Prostate gland (tissue), 2 donors: Measurements from ENCODE around the gene HECW1.

Source experiments
- CTCF ChIP-seq, 4 experiments: fragments of 200-600 bp in 2 of 4; fragments of 450-650 bp in 2 of 4; sonication (generic) in 2 of 4; IDR thresholded peaks; 1 replicate in 3 of 4; 2 replicates in 1 of 4; pipeline ENCODE4 v1.5.1; 2016 to 2019; ENCODE audit warnings: antibody characterized with exemption in 4 of 4, mild to moderate bottlenecking in 2 of 4, moderate library complexity in 2 of 4
- POLR2A ChIP-seq: fragments of 450-650 bp; IDR thresholded peaks from one replicate; pipeline ENCODE4 v1.6.1; 2016; ENCODE audit warnings: antibody characterized with exemption, mild to moderate bottlenecking
- POLR2AphosphoS5 ChIP-seq: sonication (generic); formaldehyde crosslinking; IDR thresholded peaks from one replicate; pipeline ENCODE4 v1.6.1; 2017; ENCODE audit warnings: antibody characterized with exemption

DNA sequence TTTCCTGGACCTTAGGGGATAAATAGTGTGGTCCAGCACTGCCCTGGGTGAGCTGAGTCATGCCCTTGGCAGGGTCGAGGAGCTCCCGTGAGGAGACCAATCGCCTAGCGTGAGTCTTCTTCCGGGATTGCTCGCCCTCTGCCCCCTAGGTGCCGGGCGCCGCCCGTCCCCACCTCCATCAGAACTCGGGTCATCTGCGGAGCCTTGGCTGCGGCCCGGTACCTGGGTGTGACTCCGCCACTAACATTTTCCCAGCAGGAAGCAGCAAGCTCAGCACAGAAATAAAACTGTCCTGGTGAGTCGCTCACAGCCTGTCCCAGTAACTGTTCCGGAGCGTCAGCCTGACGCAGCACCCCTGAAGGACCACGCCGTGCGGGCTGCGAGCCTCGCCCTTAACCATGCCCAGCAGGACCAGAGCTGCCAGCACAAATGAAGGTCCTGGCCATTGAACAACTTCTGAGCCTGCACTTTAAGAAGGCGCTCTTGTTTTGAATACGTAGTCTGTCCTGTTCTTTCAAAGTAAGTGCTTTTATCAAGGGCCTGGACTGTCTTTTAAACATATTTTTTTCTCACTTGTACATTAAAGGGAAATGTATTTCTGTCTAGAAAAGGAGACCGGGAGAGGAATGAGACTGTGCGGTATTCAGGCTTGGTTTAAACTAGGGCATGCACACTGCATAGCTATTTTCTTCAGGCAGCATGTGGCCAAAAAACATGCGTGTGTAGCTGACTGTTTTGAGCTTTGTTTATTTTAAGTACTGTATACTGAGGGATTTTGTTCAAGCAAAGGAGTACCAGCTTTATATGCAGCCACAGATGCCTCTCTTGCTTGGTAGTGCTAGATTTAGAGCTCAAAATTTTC, 136.7 kb downstream of the HECW1 start:
- TF ChIP-seq POLR2A = no peak
- TF ChIP-seq CTCF (IDR thresholded peaks at IDR 0.05) = no peak
- no peak for TF ChIP-seq POLR2AphosphoS5
